Right hindlimb (tissue), 1 donor: ENCODE results near the gene ARFGEF3.

Experiments used
- DNase-seq: peaks from one replicate; pipeline ENCODE4 v3.0.0-alpha.2; 2018

Gene ARFGEF3

GRCh38 chr6:138241381-138241780, 79.6 kb downstream of the ARFGEF3 start:
- no peak for DNase-seq

- DNase-seq: no peak
Measured at GRCh38 chr6:138241934-138242333, 80.2 kb downstream of the ARFGEF3 start.

- DNase-seq: no peak
Measured at GRCh38 chr6:138242987-138243592, 81.4 kb downstream of the ARFGEF3 start.

GRCh38 chr6:138245751-138246150, 84.0 kb downstream of the ARFGEF3 start:
- DNase-seq: no peak

GRCh38 chr6:138246650-138247440, 85.1 kb downstream of the ARFGEF3 start:
- DNase-seq: no peak

- DNase-seq: no peak
Measured at GRCh38 chr6:138248011-138248410, 86.3 kb downstream of the ARFGEF3 start.

- no peak for DNase-seq
Measured at GRCh38 chr6:138248878-138249277, 87.1 kb downstream of the ARFGEF3 start.

GRCh38 chr6:138250053-138250452, 88.3 kb downstream of the ARFGEF3 start:
- DNase-seq: no peak

- peak; percentile 42 for DNase-seq
Measured at GRCh38 chr6:138250513-138251247, 88.9 kb downstream of the ARFGEF3 start.

GRCh38 chr6:138253731-138254130, 92.0 kb downstream of the ARFGEF3 start:
- DNase-seq: no peak

GRCh38 chr6:138255443-138255842, 93.7 kb downstream of the ARFGEF3 start:
- DNase-seq: no peak

GRCh38 chr6:138257638-138258040, 95.9 kb downstream of the ARFGEF3 start:
- DNase-seq: no peak

GRCh38 chr6:138258197-138258596, 96.5 kb downstream of the ARFGEF3 start:
- no peak for DNase-seq

GRCh38 chr6:138258991-138259390, 97.3 kb downstream of the ARFGEF3 start:
- DNase-seq: no peak

GRCh38 chr6:138261116-138261780, 99.5 kb downstream of the ARFGEF3 start:
- no peak for DNase-seq

- DNase-seq: no peak
Measured at GRCh38 chr6:138263963-138264362, 102.2 kb downstream of the ARFGEF3 start.

- DNase-seq: no peak
Measured at GRCh38 chr6:138264372-138264880, 102.7 kb downstream of the ARFGEF3 start.

GRCh38 chr6:138266095-138266494, 104.4 kb downstream of the ARFGEF3 start:
- no peak for DNase-seq

GRCh38 chr6:138267971-138268895, 106.5 kb downstream of the ARFGEF3 start:
- no peak for DNase-seq

- DNase-seq: no peak
Measured at GRCh38 chr6:138271451-138271850, 109.7 kb downstream of the ARFGEF3 start.

GRCh38 chr6:138272533-138273315, 111.0 kb downstream of the ARFGEF3 start:
- no peak for DNase-seq
